OCI-M2 (cell line): Measurements from ENCODE around the gene CYP4F22.
"Not testable (repeated sequence)": the region's sequence is repeated elsewhere in the genome, so short reads cannot be mapped to it uniquely, and the experiment has no call there.

Experiments
- DNase-seq: peaks from one replicate; lab custom pipeline; 2025; ENCODE audit not compliant: unreplicated experiment; lab: John Stamatoyannopoulos, UW

Gene CYP4F22

DNA sequence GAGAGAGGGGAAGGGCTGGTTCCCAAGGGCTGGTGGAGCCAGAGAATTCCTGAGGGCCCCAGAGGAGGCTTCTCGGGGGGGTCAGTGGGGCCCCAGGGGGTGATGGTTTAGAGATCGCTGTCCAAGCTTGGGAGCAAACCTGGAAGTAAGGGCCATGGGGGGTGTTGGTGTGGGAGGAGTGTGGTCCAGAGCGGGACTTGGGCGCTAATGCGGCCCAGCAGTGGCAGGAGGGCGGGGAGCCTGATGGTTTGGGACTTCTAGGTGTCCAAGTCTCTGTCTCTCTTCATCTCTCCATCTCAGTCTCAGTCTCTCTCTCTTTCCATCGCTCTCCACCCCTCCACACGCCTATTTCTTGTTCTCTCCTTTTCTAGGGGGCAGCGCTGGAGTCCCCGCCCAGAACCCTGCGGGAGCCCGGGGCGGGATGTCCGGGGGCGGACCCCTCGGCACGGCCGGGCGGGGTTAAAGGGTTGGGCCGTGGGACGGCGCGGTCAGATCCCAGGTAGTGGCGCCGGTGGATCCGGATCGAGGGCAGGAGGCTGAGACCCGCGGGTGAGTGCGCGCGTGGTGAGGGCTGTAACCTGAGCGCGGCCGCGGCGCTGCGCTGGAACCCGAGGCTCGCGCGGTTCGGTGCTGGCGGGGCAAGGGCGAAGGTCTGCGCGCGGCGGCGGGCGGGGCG, at the start of gene CYP4F22:
Gene CYP4F22 (plus strand): TSS at position 491 of the 676 bp plus-strand sequence. CDS start 16,812 bp downstream, outside the sequence.
- DNase-seq: no peak

GRCh38 chr19:15461694-15462093, 46.6 kb upstream of the CYP4F22 start:
- DNase-seq: no peak

- no peak for DNase-seq
Observed at GRCh38 chr19:15463861-15464371, 44.4 kb upstream of the CYP4F22 start.

DNA sequence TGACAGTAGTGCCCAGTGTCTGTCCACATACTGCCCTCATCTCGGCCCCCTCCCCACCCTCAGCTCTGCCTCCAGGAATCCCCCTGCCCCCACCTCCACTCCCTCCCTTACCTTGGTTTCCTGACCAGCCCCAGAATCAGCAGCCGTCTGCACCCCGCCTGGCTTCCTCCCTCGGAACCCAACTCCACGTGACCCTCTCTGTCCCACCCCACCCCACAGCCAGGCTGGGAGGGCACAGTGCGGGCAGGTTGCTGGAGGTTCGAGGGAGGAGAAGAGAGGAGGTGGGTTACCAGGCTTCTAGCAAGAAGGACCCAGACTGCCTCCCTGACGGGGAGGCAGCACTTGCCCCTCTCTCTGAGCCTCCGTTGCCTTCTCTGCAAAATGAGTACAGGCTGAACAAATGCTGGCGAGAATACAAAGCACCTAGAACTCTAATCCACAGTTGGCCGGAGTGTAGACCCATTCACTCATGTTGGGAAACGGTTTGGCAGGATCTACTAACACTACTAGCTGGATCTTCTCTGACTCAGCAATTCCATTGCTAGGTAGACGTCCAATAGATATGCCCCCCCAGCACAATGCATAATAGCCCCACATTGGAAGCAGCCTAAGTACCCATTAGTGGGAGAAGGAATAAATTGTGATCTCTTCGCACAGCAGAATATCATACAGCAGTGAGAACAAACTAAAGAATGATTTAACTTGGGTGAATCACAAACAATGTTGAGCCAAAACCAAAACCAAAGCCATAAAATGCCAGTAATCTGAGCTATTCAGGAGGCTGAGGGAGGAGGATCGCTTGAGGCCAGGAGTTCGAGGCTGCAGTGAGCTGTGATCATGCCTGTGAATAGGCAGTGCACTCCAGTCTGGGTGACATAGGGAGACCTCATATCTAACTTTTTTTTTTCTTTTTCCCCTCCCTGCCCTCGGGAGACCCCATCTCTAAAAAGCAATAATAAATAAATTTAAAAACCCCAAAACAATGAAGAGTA, 43.6 kb upstream of the CYP4F22 start, which contains the start of gene RASAL3:
Gene RASAL3 (minus strand): TSS at position 151 of the 992 bp plus-strand sequence. CDS start 186 bp downstream, outside the sequence.
- no peak for DNase-seq

DNA sequence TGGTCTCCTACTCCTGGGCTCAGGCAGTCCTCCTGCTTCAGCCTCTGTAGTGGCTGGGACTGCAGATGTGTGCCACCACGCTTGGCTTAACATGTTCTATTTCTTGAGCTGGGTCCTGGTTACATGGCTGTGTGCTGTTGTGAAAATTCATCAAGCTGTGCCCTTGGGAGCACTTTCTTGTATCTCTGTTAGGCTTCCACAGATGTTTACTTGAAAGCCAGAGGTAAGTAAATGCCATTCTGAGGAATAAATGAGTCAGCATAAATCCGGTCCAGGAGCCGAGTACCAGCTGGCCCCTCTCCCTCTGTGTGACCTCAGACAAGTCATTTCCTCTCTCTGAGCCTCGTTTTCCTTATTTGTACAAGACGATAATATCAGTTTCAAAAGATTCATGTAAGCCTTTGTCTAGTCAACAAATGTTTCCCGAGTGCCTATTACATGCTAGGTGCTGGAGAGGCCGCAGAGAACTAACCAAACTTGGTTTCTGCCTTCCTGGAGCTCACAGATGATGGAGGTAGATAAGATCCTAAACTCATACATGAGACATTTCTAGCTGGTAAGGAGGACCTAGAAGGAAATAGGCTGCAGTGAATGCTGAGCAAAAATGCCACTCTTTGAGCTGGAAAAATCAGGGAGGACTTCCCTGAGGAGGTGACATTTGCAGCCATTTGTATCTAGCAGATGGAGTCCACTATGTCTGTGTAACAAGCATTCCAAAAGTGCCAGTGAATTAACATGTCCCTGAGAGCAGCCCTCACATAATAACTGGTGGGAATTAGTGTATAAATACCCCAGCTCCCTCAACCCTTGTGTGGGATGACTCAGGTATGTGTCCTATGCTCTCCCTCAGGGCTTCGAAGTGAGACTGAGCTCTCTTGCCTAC, 41.2 kb upstream of the CYP4F22 start:
- DNase-seq: no peak

GRCh38 chr19:15467734-15468214, 40.6 kb upstream of the CYP4F22 start:
- no peak for DNase-seq

DNA sequence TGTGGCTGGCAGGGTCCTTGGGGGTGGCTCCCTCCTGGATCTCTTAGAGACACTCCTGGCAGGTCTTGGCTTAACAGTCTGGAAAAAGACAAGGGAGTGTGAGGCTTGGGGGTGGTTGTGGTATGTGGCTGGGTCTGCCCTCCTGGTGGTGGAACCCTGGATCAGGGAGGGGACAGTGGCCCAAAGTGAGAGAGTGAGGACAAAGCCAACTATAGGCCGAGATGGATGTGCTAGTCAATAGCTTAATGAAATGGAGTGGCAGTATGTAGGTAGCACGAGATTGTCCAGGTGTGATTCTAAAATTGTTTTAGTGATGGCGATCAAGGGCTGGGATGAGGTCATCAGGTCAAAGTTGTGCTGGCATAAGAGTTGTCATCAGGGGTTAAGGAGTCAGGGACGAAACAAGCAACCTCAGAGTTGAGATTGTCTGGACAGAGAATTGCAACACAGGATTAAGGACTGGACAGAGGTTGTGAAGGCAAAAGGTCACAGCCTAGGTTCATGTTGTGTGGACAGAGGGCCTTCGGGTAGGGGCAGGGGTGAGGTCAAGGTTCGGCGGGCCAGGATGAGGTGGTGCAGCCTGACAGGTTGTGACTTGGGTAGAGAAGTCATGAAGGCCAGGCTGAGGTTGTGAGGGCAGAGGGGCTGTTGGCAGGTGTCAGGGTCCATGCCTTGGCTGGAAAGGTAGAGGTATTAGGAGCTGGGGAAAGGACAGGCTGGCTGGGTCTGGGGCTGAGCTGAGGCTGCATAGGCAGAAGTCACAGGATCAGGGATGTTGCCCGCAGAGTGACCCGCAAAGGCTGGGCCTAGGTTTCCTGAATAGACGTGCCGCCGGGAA, 39.4 kb upstream of the CYP4F22 start:
- no peak for DNase-seq

- DNase-seq: no peak
Observed at GRCh38 chr19:15469513-15470297, 38.6 kb upstream of the CYP4F22 start.

GRCh38 chr19:15471639-15472101, 36.7 kb upstream of the CYP4F22 start:
- no peak for DNase-seq

GRCh38 chr19:15473821-15474220, 34.5 kb upstream of the CYP4F22 start:
- DNase-seq: not testable (repeated sequence)

DNA sequence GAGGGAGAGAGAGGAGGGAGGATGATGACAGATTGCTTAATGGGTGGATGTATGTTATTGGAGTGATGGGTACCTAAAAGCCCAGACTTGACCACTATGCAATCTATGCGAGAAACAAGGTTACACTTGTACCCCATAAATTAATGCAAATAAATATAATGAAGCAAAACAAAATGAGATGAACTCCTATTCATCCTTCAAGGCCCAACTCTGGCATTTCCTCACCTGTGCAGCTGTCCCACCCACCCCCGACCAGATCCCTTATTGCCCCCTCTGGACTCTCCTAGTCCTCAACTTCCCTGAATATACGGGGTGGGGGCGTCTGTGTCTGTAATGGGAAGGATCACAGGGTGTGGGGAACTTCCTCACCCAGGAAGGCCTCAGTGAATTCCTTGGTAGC, 33.2 kb upstream of the CYP4F22 start:
- DNase-seq: no peak

DNA sequence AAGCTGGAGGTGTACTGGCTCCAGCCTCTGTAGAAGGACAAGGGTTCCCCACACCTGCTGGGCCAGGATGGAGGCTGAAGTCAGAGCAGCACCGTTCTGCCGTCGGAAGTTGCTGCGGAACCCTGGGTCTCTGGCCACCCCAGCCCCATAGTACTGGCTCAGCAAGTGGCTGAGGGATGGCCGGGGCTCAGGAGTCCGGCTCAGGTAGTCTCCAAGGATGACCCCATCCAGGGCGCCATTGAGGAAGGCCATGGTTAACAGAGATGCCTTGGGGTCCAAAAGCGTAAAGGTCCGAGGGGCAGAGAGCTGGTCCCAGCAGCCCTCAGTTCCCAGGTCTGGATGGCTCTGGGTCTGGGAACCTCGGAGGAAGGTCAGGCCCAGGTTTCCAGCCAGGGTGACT, 32.7 kb upstream of the CYP4F22 start:
- no peak for DNase-seq

DNA sequence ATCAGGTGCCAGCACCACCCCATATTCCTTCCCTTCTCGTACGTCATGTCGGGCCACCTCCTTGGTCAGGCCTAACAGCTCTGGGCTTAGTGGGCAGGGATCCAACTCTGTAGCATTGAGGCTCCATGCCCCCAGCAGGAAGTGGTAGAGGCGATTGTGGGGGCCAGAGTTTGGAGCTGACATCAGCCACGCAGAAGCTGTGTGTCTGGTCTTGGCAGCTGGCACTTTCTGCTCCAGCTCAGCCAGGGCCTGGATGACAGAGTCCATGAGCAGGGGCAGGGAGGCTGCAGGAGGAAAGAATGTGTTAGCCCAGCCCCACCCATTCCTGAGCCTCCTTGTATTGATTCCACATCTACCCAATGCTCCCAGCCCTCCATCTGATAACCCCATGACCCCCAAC, 32.0 kb upstream of the CYP4F22 start:
- DNase-seq: no peak

DNA sequence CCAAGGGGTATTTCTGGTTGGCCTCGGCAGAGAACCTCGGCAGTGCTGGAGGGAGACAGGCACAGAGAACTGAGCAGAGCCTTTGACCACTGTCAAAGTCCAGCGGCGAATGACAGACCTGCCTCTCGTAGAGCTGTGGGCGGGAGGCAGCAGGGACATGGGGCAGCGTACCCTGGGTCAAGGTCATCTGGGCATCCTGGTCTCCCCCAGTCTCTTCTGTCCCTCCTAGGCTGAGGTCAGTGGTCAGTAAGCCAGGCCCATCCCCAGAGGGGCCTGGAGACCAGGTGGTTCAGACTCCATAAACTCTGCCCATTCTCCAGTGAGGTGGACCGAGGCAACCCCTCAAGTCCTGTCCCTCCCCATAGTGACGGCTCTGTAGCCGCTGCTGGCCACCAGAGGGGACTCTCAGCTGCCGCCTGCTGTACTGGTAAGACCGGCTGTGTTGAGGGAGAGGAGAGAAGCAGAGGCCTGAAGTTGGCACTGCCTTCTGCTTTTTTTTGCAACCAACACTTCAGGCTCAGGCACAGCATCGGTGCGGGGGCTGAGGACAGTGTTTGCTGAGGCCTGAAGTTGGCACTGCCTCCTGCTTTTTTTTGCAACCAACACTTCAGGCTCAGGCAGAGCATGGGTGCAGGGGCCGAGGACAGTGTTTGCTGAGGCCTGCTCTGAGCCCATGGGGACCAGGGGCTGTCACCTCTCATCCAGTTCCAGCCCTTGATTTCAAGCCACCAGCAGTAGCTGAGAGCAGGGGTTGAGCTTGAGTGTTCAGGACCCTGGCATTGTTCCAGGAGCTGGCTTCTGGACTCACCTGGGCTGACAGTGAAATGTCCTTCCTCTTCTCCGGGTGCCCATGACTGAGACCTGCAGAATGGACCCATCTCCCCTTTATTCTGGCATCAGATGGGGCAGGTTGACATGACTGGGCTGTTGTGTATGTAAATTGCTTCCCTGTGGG, 28.7 kb upstream of the CYP4F22 start, which contains the start of gene PGLYRP2:
Gene PGLYRP2 (minus strand): TSS at position 111 of the 955 bp plus-strand sequence. CDS start 130 bp downstream, outside the sequence.
- DNase-seq: no peak

GRCh38 chr19:15480996-15481395, 27.3 kb upstream of the CYP4F22 start:
- DNase-seq: not testable (repeated sequence)

DNA sequence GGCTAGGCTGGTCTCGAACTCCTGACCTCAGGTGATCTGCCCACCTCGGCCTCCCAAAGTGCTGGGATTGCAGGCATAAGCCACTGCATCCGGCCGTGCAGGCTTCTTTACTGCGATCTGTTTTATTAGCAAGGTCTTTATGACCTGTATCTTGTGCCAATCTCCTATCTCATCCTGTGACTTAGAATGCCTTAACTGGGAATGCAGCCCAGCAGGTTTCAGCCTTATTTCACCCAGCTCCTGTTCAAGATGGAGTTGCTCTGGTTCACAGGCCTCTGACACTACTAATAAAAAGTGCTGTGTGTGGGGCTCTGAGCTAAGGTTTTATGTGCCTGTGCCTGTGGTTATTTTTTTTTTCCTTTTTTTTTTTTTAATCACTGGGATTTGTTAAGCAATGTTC, 22.6 kb upstream of the CYP4F22 start:
- not testable (repeated sequence) for DNase-seq

DNA sequence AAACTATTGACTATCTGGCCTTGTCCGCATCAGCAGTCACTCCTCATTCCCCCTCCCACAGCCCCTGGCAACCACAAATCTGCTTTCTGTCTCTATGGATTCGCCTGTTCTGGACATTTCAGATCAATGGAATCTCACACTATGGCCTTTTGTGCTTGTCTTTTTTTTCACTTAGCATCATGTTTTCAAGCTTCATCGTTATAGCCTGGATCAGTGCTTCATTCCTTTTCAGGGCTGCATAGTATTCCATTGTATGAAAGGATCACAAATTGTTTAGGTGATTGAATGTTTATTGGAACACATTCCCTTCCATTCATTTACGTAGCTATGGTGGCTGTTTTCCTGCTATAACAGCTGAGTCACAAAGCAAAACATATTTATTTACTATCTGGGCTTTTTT, 21.3 kb upstream of the CYP4F22 start:
- no peak for DNase-seq
